Endodermal cell (in vitro differentiated cells): ENCODE data around the gene NCBP2L. TPM values are rescaled to one million over a fixed set of nuclear protein-coding genes. Genes with fewer than 3 reads are reported as not detected.

ENCODE experiments used
- DNase-seq: peaks from one replicate; pipeline ENCODE4 v3.0.0-alpha.2; 2017
- H3K27ac ChIP-seq: 2 replicates; pipeline ENCODE4 v1.5.1; 2013; ENCODE audit warnings: mild to moderate bottlenecking, low read depth, low read length, moderate library complexity
- H3K27me3 ChIP-seq: 2 replicates; pipeline ENCODE4 v1.6.1; 2013; ENCODE audit warnings: mild to moderate bottlenecking, low read length, moderate library complexity; ENCODE audit not compliant: insufficient read depth, control insufficient read depth, poor library complexity, severe bottlenecking
- H3K36me3 ChIP-seq: 2 replicates; pipeline ENCODE4 v1.7.0; 2013; ENCODE audit warnings: mild to moderate bottlenecking, low read length, moderate library complexity; ENCODE audit not compliant: control insufficient read depth, insufficient read depth
- H3K4me1 ChIP-seq: one replicate; pipeline ENCODE4 v1.7.0; 2013; ENCODE audit warnings: low read length; ENCODE audit not compliant: control insufficient read depth, insufficient read depth
- H3K4me3 ChIP-seq: 2 replicates; pipeline ENCODE4 v1.5.1; 2013; ENCODE audit warnings: mild to moderate bottlenecking, low read length, moderate library complexity
- H3K9ac ChIP-seq: 2 replicates; pipeline ENCODE4 v1.6.1; 2013; ENCODE audit warnings: mild to moderate bottlenecking, low read length, moderate library complexity; ENCODE audit not compliant: poor library complexity, severe bottlenecking; ENCODE audit errors: extremely low read depth
- H3K9me3 ChIP-seq: 2 replicates; pipeline ENCODE4 v1.6.1; 2013; ENCODE audit warnings: mild to moderate bottlenecking, low read length, moderate library complexity; ENCODE audit not compliant: control insufficient read depth
- H3K27ac Mint-ChIP-seq: 2 replicates; pipeline ENCODE4 v1.8.0; 2020; ENCODE audit warnings: mixed read lengths
- H3K27me3 Mint-ChIP-seq: 2 replicates; pipeline ENCODE4 v1.8.0; 2021; ENCODE audit warnings: mild to moderate bottlenecking, mixed read lengths; ENCODE audit not compliant: insufficient read depth
- H3K36me3 Mint-ChIP-seq: 2 replicates; pipeline ENCODE4 v1.8.0; 2020; ENCODE audit warnings: low read depth, mixed read lengths
- H3K4me1 Mint-ChIP-seq: 2 replicates; pipeline ENCODE4 v1.8.0; 2020; ENCODE audit warnings: mixed read lengths
- H3K4me3 Mint-ChIP-seq: 2 replicates; pipeline ENCODE4 v1.8.0; 2020; ENCODE audit warnings: mild to moderate bottlenecking, moderate library complexity, mixed read lengths
- H3K9me3 Mint-ChIP-seq: 2 replicates; pipeline ENCODE4 v1.8.0; 2020; ENCODE audit warnings: mild to moderate bottlenecking, mixed read lengths
- CTCF ChIP-seq: fragments of 200-600 bp; sonication (generic); conservative IDR thresholded peaks from 2 replicates; pipeline ENCODE4 v1.5.0; 2021; ENCODE audit warnings: antibody characterized with exemption, mild to moderate bottlenecking
- WGBS, 2 experiments: methylation state at CpG; one replicate each; pipeline versions ENCODE4 v1.1.5 to v1.1.7; 2013; ENCODE audit warnings: missing lambda C conversion rate in 2 of 2, mixed read lengths in 1 of 2; ENCODE audit not compliant: insufficient coverage in 1 of 2, insufficient read length in 1 of 2; 5-methylcytosine and 5-hydroxymethylcytosine counted together
- total RNA-seq, 2 donors: library from RNA; stranded (reverse); fragmentation: NEBNext Ultra II Directional in 1 of 2; extraction: Animal tissue kit (Norgen Biotek cat#: 25700) in 1 of 2; gene quantifications; 2 replicates in 1 of 2; 3 replicates in 1 of 2; pipeline ENCODE4 v1.2.1, GENCODE V29; 2021

Gene NCBP2L
- total RNA-seq, 2 donors from 2014 or later, result not detected

DNA sequence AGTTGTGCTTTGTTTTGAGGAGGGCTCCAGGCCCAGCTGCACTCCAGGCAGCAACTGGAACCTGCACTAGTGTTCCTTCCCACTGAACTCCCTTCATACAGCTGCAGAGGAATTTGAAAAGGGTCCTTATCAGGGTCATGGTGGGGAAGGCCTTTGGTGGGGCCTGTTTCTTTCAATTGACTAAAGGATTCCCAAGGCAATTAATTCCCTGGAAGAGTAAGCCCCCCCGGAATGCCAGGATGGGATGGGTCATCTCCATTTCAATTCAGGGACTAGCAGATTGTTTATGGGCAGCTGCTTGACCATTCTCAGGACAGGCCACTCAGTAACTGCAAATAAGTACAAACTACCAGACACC lies 47.3 kb upstream of the NCBP2L start:
- Histone ChIP-seq H3K36me3 (no peaks in the 10 kb centered on the region), H3K27me3 (peaks cover 6% of the 10 kb centered on the region), H3K9me3 (no peaks in the 10 kb centered on the region), H3K9ac (no peak overlapping the region), H3K4me1 (no peaks in the 10 kb centered on the region), H3K4me3 (no peak overlapping the region), H3K27ac (no peak overlapping the region)
- Mint-ChIP-seq H3K9me3 (peaks cover 7% of the 10 kb centered on the region), H3K36me3 (no peaks in the 10 kb centered on the region), H3K4me1 (peaks cover 38% of the 10 kb centered on the region), H3K4me3 (no peak overlapping the region), H3K27ac (no peak overlapping the region), H3K27me3 (peaks cover 41% of the 10 kb centered on the region)
- 54% methylated on average over 1 of the region's 1 CpG; no CpG with 5 or more reads in 1 of the 2 experiments for WGBS, 2 experiments
- TF ChIP-seq CTCF, result no peak
- DNase-seq, result no peak

GRCh38 chrX:107730991-107731766 lies 46.4 kb upstream of the NCBP2L start:
- Mint-ChIP-seq H3K27me3 (peaks cover 47% of the 10 kb centered on the region), H3K36me3 (no peaks in the 10 kb centered on the region), H3K9me3 (peaks cover 7% of the 10 kb centered on the region), H3K4me1 (peaks cover 36% of the 10 kb centered on the region), H3K4me3 (no peak overlapping the region), H3K27ac (no peak overlapping the region)
- no peaks in the 10 kb centered on the region for H3K9me3 ChIP-seq
- DNase-seq, result no peak
- TF ChIP-seq CTCF, result no peak
- 78 to 84% methylated on average over 3 to 9 of the region's 9 CpGs for WGBS, 2 experiments
- H3K4me3 ChIP-seq, result no peak overlapping the region
- peaks cover 6% of the 10 kb centered on the region for H3K27me3 ChIP-seq
- no peaks in the 10 kb centered on the region for H3K36me3 ChIP-seq
- no peak overlapping the region for H3K27ac ChIP-seq
- no peaks in the 10 kb centered on the region for H3K4me1 ChIP-seq
- no peak overlapping the region for H3K9ac ChIP-seq

GRCh38 chrX:107731831-107732502 lies 45.6 kb upstream of the NCBP2L start:
- Mint-ChIP-seq H3K4me3 (no peak overlapping the region), H3K27ac (no peak overlapping the region), H3K36me3 (no peaks in the 10 kb centered on the region), H3K9me3 (peaks cover 7% of the 10 kb centered on the region), H3K4me1 (peaks cover 41% of the 10 kb centered on the region), H3K27me3 (peaks cover 52% of the 10 kb centered on the region)
- Histone ChIP-seq H3K27me3 (peaks cover 6% of the 10 kb centered on the region), H3K36me3 (no peaks in the 10 kb centered on the region), H3K9ac (no peak overlapping the region), H3K4me1 (no peaks in the 10 kb centered on the region), H3K4me3 (no peak overlapping the region), H3K27ac (no peak overlapping the region), H3K9me3 (no peaks in the 10 kb centered on the region)
- no peak for TF ChIP-seq CTCF
- WGBS, 2 experiments, result 40% methylated on average over 7 of the region's 7 CpGs; no CpG with 5 or more reads in 1 of the 2 experiments
- DNase-seq, result peak; percentile 92
